ENCODE data around the gene DNAH3. TPM values are rescaled to one million over a fixed set of nuclear protein-coding genes. Genes with fewer than 3 reads are reported as not detected.

The DNAH3 gene
- total RNA-seq, 1 experiment from 2014 or later: 0.24 TPM

DNA sequence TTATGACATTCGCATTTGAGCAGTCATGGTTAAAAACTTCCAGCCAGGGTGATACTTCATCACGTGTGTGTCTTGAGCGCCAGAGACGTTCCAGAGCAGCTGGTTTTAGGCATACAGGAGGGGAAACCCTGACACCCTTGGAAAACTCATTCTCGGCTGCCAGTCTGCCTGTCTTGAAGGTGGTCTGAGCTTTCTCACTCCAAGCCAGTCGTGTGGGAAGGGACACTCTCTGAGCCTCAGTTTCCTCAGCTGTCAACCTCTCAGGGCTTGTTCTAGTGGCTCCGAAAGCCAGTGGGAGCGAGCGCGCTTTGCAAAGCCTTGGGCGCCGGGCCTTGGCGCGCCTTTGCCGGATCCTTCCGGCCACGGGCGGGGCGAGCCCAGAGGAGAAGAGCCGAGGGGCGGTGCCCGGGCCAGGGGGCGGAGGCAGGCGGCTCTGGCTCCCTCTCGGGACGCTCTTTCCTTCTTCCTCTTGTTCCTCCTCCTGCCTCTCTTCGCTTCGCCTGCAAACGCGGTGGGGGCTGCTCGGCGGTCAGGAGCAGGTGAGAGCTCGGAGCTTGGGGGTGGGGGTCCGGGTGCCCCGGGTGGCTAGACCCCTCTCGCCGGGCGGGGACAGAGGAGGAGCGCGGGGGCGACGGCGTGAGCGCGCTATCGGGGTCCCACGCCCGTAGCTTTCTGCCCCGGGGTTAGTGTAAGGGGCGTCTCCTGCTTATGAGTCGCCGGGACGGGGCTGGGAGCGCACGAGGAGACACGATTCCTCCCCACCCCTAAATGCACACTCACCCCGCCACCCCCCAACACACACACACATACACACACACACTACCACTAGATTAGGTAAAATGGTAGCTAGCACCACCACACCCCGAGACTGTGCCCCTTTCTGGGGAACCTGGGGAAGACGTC is 7.8 kb upstream of the DNAH3 start, which contains the start of gene LDAF1:
LDAF1 (plus strand) TSS at position 467 of the 903 bp plus-strand sequence. CDS start 2,509 bp downstream, outside the sequence.
- H3K4me2 ChIP-seq (ENCODE audit: insufficient read depth, insufficient read length, low read length): peak within 1 kb of the TSS; percentile 86

More for the DNA sequence above, 7.8 kb upstream of the DNAH3 start, which contains the start of gene LDAF1:
- Histone ChIP-seq H3K9ac (ENCODE audit: extremely low read depth, insufficient read length, low read length) (peak within 1 kb of the TSS; percentile 25), H2AFZ (ENCODE audit: low read length) (no peak within 1 kb of the TSS), H4K91ac (ENCODE audit: insufficient read length, low read depth, low read length) (no peak within 1 kb of the TSS), H4K20me1 (ENCODE audit: control insufficient read depth, insufficient read depth, insufficient read length) (no peaks in the 10 kb centered on the region), H2BK15ac (ENCODE audit: low read depth, low read length) (no peak within 1 kb of the TSS), H2BK120ac (ENCODE audit: low read depth, low read length, poor library complexity, severe bottlenecking) (no peak within 1 kb of the TSS), H3K79me1 (ENCODE audit: insufficient read depth, low read depth, low read length, poor library complexity, severe bottlenecking) (no peaks in the 10 kb centered on the region), H3K27me3 (ENCODE audit: insufficient read depth, low read length) (no peaks in the 10 kb centered on the region; the same call in 1 of the 2 replicates), H3K79me2 (ENCODE audit: insufficient read depth, low read length) (no peaks in the 10 kb centered on the region), H2AK5ac (ENCODE audit: insufficient read length, low read length) (no peak within 1 kb of the TSS), H3K56ac (ENCODE audit: insufficient read length, low read depth, low read length) (no peak within 1 kb of the TSS), H4K5ac (ENCODE audit: insufficient read length, low read depth, low read length) (no peak within 1 kb of the TSS), H3K27ac (ENCODE audit: insufficient read length, low read depth, low read length) (no peak within 1 kb of the TSS), H3K4me1 (ENCODE audit: insufficient read depth, low read length) (peaks cover 4% of the 10 kb centered on the region; the same call in 1 of the 2 replicates), H3K18ac (ENCODE audit: insufficient read length, low read depth, low read length) (peak within 1 kb of the TSS; percentile 7), H3K23me2 (ENCODE audit: insufficient read length, low read depth, low read length, poor library complexity, severe bottlenecking) (peaks cover 13% of the 10 kb centered on the region), H3K4ac (ENCODE audit: low read depth, low read length) (no peak within 1 kb of the TSS), H4K8ac (replicated peaks; ENCODE audit: insufficient read length, low read depth, low read length) (no peak within 1 kb of the TSS), H3K14ac (ENCODE audit: insufficient read depth, low read length) (no peak within 1 kb of the TSS), H3K23ac (ENCODE audit: insufficient read length, low read depth, low read length) (no peak within 1 kb of the TSS), H3K9me3 (ENCODE audit: control insufficient read depth, low read depth, low read length) (no peaks in the 10 kb centered on the region), H3T11ph (ENCODE audit: low read length) (no peak within 1 kb of the TSS), H2BK20ac (ENCODE audit: low read depth, low read length, poor library complexity, severe bottlenecking) (no peak within 1 kb of the TSS), H2BK5ac (ENCODE audit: insufficient read length, low read length) (no peak within 1 kb of the TSS), H2BK12ac (ENCODE audit: insufficient read length, low read depth, low read length) (no peak within 1 kb of the TSS)
- Mint-ChIP-seq H3K36me3 (ENCODE audit: insufficient read depth in 1 of 3, low read depth in 3 of 3) (peaks cover 17 to 26% (median 24%) of the 10 kb centered on the region in 3 experiments; a peak in 6 of 7 replicates), H3K9me3 (no peaks in the 10 kb centered on the region; a peak in 1 of 5 replicates), H3K27ac (peak within 1 kb of the TSS; percentile 32 to 87 (median 78)), H3K4me1 (peaks cover 15 to 22% of the 10 kb centered on the region in 2 experiments), H3K27me3 (ENCODE audit: low read depth) (peaks cover 8% of the 10 kb centered on the region), H3K4me3 (peak within 1 kb of the TSS; percentile 80 to 92)
- DNase-seq: peak; percentile 86
- no CpG with 5 or more reads among the region's 59 CpGs for WGBS (ENCODE audit: extremely low coverage, insufficient read length, low lambda C conversion rate)
- TF ChIP-seq, protein P1, sequence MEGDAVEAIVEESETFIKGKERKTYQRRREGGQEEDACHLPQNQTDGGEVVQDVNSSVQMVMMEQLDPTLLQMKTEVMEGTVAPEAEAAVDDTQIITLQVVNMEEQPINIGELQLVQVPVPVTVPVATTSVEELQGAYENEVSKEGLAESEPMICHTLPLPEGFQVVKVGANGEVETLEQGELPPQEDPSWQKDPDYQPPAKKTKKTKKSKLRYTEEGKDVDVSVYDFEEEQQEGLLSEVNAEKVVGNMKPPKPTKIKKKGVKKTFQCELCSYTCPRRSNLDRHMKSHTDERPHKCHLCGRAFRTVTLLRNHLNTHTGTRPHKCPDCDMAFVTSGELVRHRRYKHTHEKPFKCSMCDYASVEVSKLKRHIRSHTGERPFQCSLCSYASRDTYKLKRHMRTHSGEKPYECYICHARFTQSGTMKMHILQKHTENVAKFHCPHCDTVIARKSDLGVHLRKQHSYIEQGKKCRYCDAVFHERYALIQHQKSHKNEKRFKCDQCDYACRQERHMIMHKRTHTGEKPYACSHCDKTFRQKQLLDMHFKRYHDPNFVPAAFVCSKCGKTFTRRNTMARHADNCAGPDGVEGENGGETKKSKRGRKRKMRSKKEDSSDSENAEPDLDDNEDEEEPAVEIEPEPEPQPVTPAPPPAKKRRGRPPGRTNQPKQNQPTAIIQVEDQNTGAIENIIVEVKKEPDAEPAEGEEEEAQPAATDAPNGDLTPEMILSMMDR (conservative IDR thresholded peaks at IDR 0.05): no peak

Measured in H9 (cell line).